HG03442 (cell line): ENCODE data around the gene RARG.
"Not testable (repeated sequence)": the region's sequence is repeated elsewhere in the genome, so short reads cannot be mapped to it uniquely, and the experiment has no call there.

ENCODE experiments used
- ATAC-seq: cut with Tn5 transposase; IDR thresholded peaks from one replicate; pipeline ENCODE4 v1.9.1; 2021; ENCODE audit warnings: mild to moderate bottlenecking, moderate library complexity; ENCODE audit not compliant: unreplicated experiment

Gene RARG

GRCh38 chr12:53173085-53173715 is 58.8 kb downstream of the RARG start:
- no peak for ATAC-seq

- no peak for ATAC-seq
Observed at GRCh38 chr12:53172352-53172751, 59.7 kb downstream of the RARG start.

DNA sequence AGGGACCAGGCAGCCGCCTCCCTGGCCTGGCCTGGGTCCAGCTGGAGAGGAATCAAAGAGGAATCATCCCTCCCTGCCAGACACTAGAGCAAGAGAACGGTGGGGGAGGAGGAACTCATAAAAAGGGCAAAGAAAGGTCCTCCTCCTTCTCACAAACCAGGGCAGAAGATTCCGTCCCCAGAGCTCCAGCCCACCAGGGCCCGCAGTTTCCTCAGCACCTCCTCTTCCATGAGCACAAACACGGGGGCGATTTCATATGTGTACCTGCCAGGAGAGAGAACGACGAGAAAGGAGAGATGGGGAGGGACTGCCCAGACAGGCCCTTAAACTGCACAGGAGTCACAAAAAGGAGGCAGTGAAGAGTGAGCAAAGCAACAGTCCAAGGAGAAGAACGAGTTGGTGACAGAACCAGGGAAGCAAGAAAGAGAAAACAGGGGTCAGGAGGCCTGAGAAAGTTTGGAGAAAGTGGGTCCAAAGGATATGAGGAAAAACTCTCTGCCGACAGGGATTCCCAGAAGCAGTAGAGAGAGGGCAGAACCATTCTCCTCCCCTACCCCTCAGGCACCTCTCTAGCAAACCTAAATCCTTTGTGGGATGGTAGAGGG is 60.2 kb downstream of the RARG start:
- no peak for ATAC-seq

DNA sequence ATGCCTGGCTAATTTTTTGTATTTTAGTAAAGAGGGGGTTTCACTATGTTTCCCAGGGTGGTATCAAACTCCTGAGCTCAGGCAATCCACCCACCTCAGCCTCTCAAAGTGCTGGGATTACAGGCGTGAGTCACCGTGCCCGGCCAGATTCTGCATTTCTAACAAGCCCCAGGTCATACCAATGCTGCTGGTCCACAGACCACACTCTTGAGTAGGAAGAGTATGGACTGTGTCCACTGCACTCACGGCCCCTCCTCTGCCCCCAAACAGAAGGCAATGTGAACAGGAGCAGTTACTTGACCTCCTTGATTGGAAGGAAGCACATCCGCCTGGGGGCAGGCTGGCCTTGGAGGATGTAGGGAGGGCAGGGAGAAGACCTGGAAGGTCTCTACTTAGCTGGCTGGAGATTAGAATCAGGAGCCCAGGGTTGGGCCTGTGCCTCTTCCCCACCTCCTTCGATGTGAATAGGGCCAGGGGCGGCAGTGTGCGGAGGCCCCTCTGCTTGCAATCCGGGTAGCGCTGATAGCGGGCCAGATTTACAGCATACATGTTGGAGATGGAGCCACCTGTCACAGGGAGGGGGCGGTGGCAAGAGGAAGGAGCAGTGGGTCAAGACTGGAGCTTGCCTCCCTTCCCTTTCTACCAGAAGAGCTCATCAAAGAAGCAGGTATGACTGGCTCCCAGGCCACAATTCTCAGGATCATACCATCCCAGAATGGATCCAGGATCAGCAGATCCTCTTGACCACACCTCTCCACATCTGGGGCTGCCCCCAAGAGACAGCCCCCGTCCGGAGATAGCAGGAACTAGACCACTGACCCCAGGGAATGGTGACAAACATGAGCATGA is 60.9 kb downstream of the RARG start:
- ATAC-seq: no peak

GRCh38 chr12:53170215-53170614 is 61.8 kb downstream of the RARG start:
- ATAC-seq: no peak

DNA sequence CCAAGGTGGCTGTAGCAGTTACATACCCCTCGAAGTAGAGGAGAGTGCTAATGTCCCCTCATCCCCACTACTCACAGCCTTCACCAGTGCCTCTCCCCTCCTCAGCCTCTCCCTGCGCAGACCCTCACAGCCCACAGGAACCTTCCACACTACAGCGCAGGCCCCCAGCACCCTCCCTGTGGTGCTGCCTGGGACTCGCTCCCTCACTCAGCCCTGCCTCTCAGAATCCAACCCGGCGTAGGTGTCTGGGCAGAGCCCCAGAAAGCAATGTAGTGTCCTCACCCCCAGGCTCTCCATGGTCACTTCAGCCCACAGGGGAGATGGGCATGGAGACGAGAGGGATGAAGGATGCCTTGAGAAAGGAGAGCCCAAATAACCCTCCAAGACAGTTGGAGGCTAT is 62.4 kb downstream of the RARG start:
- ATAC-seq: no peak

DNA sequence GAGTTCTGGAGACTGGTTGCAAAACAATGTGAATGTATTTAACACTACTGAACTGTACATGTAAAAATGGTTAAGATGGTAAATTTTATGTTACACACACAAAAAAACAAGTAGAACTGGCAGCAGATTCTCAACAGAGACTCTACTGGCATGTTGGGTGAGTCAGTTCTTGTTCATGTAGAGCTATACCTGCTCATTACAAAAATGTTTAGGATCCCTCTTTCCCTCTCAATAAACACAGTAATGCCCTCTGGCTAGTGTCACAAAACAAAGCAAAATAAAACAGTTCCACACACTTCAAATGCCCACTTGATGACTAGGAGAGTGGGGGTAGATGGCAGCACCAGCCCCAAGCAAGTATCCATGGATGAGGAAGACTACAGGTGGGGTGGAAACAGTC is 65.2 kb downstream of the RARG start:
- ATAC-seq: no peak

- ATAC-seq: not testable (repeated sequence)
Observed at GRCh38 chr12:53163008-53163407, 69.0 kb downstream of the RARG start.

GRCh38 chr12:53161119-53161911 is 70.7 kb downstream of the RARG start:
- no peak for ATAC-seq

DNA sequence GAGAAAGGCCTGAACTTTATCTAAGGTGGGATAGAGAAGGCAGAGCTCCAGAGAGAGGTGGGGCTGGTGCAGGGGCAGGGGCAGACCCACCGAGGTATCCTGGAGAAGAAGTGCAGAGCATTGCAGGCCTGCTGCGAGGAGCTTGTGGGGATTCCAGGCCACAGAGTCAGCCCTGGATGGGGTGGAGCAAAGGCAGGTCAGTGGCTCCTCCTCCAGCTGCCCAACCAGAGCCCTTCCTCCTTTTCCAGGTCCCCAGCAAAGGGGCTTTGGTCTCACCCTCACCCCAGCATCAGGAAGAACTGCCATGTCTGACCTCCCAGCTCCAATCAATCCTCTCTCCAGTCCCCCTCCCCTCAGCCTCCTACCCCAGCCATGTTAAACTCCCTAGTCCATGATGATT is 71.3 kb downstream of the RARG start:
- no peak for ATAC-seq
